Skeletal muscle cell (primary cell): ENCODE results near the gene ABCF3.
A peak's percentile ranks its signal among the peaks of the same experiment; 100 is the strongest.

ENCODE experiments used
- DNase-seq: peaks from one replicate; pipeline ENCODE4 v3.0.0-alpha.2; 2010; ENCODE audit warnings: low read depth
- H3K4me3 ChIP-seq: 2 replicates; pipeline ENCODE4 v1.5.1; 2011; ENCODE audit warnings: low read depth, mild to moderate bottlenecking, control low read depth, low read length, moderate library complexity

Gene ABCF3

DNA sequence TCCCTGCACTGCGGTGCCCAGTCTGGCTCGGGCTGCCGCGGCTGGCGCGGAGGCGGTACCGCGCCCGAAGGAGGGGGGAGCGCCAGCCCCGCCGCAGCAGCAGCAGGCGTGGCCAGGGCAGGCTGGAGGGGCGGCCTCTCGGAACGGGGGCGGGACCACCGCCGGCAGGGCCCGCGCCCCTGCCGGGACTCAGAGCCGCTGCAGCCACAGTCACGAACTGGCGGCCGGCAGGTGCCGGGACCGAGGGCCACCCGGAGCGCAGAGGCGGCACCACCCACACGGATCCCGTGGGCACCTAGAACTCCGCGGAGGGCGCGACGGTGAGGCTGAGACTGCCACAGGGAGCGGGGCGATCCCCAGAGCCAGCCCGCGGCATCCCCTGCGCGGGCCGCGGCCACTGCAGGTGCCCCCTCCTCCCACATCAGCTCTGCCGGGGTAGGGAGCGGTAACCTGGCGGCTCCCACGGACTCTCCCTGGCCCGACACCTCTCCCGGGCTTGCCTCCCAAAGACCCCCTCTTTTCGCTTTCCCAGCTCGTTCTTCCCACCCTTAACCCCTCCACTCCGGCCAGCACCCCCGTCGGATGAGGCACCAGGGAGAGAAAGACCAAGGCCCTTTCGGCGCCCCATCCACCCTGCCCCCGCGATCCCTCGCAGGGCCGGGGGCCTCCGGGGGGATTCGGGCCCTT lies 43.5 kb downstream of the ABCF3 start, which contains the start of gene VWA5B2:
Gene VWA5B2 (plus strand): TSS at position 192 of the 687 bp plus-strand sequence. CDS start 944 bp downstream, outside the sequence.
- peak within 1 kb of the TSS; percentile 40 for H3K4me3 ChIP-seq
- DNase-seq: no peak

DNA sequence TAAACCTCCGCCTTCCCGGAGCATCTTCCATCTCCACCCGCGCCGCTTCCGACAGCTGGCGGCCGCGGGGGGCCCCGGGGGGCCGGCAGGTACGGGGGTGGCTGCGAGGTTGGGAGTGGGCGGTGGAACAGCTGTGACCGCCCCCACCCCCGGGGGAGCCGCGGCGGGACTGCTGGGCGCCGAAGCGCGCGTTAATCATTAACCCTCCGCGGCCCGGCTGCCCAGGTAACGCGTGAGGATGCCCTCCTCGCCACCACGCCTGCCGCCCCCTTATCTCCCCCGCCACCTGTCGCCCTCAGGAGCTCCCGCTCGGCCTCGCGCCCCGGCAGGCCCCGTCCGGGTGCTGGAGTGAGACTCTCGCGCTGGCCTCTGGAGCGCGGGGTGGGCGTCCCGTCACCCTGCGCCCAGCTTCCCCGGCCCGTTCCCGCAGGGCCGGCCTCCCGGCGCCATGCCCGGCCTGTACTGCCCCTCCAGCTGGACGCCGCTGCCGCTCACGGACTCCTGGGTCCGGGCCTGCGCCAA lies 44.1 kb downstream of the ABCF3 start:
- peak overlapping the region; percentile 40 for H3K4me3 ChIP-seq
- no peak for DNase-seq

DNA sequence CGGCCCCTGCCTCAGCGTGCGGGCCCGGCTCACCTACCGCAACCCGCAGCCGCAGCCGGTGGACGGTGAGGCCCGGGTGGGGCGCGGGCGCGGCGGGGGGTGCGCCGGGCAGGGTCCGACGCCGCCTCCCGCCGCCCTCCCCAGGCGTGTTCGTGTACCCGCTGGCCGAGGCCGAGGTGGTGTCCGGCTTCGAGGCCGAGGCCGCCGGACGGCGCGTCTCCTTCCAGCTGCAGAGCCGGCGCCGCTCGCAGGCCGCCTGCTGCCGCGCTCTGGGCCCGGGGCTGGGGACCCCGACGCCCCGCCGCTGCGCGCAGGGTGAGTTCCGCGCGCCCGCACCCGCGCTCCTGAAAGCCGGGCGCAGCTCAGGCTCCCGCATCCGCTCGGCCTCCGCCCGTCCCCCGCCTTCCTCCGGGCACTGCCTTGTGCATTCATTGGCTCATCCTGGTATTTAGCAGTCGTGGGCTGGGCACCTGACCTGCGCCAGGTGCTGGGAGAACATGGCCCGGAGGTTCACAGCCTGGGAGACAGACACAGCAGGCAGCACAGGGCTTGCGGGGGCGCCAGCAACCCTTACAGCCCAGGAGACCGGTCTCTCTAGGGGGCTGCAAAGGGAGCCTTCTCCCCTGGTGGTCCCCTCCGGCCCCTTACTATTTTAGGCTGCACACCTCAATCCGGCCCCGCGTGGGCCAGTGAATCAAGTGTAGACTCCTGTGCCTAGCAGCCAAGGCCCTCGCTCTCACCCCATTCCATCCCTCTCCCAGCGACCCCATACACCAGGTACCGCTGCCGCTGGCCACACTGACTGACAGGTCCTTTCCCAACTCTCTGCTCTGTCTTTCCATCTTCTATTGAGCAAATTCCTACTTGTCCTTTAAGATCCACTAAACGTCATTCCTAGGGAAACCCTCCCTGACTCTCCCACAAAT lies 44.9 kb downstream of the ABCF3 start:
- no peak overlapping the region for H3K4me3 ChIP-seq
- no peak for DNase-seq

DNA sequence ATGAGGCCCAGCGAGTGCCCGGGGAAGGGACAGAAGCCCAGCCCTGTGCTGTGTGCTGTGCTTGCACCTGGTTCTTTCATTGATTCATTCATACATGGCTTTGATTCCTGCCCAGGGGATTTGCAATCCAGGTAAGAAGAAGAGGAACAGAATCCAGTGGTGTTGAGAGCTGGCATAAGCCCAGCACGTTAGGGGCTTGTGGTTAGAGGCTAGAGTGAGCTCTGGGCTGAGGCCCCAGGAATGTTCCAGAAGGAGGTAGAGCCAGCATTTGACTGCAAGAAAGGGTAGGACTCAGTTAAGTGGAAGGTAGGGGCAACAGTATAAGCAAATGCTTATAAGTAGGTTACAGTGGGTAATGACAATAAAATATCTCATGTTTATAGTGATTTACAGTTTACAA lies 45.7 kb downstream of the ABCF3 start:
- H3K4me3 ChIP-seq: no peak overlapping the region
- DNase-seq: no peak

DNA sequence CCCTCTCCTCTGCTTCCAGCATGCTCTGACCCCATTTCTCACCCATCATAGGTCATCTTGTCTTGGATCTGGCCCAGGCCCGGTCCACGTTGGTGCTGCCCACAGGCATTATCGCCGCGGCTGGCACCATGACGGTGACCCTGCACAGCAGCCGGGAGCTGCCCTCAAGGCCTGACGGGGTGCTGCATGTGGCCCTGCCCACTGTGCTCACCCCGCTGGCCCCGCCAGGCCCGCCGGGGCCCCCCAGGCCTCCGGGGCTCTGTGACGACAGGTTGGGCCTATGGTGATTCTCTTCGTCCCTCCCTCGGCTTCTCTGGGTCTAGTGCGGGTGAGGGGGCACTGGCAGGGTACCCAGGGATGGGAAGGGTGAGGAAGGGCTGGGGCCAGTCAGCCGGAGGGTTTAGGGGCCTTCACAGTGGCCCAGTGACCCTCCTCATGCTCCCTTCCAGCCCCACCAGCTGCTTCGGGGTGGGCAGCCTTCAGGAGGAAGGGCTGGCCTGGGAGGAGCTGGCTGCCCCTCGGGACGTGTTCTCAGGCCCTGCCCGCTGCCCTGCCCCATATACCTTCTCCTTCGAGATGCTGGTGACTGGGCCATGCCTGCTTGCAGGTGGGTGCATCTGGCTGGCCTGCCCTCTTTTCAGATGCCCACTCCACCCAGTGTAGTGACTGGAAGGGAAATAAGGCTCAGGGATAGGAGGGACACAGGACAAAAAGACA lies 47.3 kb downstream of the ABCF3 start:
- DNase-seq: no peak
- H3K4me3 ChIP-seq: no peak overlapping the region

DNA sequence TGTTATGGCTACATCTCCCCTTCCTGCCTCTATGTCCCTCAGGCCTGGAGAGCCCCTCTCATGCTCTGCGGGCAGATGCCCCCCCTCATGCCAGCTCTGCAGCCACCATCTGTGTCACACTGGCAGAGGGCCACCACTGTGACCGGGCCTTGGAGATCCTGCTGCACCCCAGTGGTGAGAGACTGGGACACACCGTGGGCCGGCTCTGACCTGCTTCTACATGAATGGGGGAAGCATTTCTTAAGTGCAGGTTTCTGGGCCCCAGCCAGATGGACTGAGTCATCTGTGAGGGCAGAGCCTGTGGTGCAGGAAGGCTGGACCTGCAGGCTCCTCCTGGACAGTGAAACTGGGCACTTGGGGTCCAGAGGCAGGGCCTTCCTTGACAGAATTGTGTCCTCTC lies 48.2 kb downstream of the ABCF3 start:
- DNase-seq: peak; percentile 39
- no peak overlapping the region for H3K4me3 ChIP-seq

DNA sequence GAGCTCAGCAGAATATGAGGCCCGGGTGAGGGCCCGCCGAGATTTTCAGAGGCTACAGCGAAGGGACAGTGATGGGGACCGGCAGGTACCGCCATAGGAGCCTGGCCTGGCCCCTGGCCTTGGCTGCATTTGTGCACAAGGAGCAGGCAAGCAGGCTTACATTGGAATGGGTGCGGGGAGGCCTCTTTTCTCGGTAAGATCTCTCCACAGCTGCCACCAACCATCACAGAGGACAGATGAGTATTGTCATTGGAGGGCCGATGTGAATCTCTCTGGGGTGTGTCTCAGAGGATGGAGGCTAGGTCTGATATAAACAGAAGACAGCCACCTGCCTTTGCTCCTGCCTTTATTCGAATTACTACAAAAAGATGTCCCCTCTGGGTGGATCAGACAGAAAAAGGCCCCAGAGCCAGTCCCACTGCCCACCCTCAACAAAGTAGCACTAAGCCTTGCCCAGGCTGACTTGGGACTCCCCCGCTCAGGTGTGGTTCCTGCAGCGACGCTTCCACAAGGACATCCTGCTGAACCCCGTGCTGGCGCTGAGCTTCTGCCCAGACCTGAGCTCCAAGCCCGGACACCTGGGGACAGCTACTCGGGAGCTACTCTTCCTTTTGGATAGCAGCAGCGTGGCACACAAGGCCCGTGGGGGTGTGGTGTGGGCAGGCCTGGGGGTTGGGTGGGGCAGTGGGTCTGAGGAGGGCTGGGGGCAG lies 48.8 kb downstream of the ABCF3 start:
- no peak overlapping the region for H3K4me3 ChIP-seq
- no peak for DNase-seq

DNA sequence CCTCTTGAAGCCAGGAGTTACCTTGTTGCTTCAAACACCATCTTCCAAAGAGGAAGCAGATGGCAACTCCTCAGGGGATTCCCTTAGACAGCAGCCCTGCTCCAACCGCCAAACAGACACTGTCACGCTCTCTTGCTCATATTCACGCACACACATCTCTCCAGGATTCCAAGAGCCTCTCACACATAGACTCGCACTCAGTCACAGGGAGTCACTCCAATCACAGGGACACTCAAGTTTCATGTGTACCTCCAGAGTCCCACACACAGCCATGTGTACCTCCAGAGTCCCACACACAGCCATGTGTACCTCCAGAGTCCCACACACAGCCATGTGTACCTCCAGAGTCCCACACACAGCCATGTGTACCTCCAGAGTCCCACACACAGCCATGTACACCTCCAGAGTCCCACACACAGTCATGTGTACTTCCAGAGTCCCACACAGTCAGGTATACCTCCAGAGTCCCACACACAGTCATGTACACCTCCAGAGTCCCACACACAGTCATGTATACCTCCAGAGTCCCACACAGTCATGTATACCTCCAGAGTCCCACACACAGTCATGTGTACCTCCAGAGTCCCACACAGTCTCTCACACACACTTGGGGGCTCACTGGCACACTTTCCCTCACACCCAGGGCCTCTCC lies 49.5 kb downstream of the ABCF3 start:
- no peak overlapping the region for H3K4me3 ChIP-seq
- DNase-seq: no peak

DNA sequence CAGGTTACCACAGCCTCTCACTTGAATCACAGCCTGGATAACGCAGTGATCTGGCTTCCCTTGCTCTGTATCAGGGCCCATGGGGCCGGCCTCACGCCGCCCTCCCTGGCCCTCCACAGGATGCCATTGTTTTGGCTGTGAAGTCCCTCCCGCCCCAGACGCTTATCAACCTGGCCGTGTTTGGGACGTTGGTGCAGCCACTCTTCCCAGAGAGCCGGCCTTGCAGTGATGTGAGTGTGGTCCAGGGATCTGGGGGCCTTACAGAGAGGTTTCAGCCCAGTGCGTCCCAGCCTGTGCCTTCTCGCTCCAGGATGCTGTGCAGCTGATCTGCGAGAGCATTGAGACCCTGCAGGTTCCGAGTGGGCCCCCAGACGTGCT lies 50.0 kb downstream of the ABCF3 start:
- no peak for DNase-seq
- no peak overlapping the region for H3K4me3 ChIP-seq

DNA sequence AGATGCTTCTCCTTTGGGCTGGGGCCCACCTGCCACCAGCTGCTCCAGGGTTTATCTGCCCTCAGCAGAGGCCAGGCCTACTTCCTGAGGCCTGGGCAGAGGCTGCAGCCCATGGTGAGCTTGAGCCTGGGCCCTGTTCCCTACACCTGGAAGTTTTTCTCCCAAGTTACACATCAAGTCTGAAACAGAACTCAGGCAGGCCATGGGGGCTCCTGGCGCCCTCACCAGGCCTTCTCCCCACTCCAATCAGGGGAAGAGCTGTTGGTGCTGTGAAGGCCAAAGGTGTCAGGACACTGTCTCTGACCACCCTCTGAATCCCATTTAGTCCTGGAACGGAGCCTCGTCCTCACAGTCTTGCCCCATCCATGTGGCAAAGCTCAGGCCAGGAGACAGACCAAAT lies 50.6 kb downstream of the ABCF3 start:
- no peak for DNase-seq
- no peak overlapping the region for H3K4me3 ChIP-seq

DNA sequence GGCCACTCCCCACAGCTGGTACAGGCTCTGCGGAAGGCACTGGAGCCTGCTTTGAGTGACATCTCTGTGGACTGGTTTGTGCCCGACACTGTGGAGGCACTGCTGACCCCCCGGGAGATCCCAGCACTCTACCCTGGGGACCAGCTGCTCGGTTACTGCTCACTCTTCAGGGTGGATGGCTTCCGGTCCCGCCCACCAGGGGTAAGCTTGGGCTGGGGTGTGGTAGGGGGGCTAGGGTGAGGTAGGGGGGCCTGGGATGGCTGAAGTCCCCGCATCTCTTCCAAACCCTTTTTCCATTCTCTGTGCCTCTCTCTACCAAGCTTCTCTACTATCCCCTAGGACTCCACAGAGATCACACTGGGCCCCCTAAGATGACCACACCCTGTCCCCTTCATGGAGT lies 51.2 kb downstream of the ABCF3 start:
- no peak overlapping the region for H3K4me3 ChIP-seq
- no peak for DNase-seq

DNA sequence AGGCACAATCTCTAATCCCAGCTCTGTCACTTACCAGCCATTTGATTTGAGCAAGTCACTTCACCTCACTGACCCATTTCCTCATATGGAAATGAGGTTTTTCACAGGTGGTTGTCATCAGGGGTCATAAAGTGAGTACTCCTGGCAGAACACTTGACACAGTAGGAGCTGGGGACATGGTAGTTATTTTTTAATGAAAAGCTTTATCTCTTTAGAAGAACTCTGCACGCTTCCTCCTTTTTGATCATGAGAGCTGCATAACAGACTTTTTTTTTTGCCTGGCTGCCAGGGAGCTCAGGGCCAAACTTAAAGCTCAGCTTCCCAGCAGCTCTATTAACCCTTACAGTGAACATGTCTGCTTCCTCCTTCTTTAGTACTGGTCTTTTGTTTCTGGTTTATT lies 51.8 kb downstream of the ABCF3 start:
- no peak overlapping the region for H3K4me3 ChIP-seq
- no peak for DNase-seq

DNA sequence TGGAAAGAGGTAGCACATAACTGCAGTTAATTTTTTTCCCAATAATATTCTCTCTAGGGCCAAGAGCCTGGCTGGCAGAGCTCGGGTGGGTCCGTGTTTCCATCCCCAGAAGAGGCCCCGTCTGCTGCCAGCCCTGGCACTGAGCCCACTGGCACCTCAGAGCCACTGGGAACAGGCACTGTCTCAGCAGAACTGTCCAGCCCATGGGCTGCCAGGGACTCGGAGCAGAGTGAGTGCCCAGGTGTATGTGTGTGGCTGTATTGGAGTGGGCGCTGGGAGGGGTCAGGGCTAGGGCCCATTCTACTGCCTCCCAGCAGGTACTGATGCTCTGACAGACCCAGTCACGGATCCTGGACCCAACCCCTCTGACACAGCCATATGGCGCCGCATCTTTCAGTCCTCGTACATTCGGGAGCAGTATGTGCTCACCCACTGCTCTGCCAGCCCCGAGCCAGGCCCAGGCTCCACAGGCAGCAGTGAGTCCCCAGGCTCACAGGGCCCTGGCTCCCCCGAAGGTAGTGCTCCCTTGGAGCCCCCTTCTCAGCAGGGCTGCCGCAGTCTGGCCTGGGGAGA lies 52.3 kb downstream of the ABCF3 start:
- H3K4me3 ChIP-seq: no peak overlapping the region
- DNase-seq: no peak

DNA sequence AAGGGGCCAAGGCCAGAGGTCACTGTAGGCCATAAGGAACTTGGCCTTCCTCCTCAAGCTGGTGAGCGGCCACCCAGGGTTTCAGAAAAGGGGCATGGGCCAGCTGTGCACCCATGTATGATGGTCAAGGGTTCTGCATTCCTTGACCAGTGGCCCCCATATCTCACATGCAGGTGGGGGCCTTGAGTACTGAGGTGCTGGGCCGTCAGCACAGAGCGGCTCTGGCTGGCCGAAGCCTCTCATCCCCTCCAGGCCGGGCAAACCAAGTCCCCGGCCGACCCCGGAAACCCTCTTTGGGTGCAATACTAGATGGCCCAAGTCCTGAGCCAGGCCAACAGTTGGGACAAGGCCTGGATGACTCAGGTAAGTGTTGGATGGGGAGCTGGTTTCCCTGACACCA lies 53.2 kb downstream of the ABCF3 start:
- no peak for DNase-seq

DNA sequence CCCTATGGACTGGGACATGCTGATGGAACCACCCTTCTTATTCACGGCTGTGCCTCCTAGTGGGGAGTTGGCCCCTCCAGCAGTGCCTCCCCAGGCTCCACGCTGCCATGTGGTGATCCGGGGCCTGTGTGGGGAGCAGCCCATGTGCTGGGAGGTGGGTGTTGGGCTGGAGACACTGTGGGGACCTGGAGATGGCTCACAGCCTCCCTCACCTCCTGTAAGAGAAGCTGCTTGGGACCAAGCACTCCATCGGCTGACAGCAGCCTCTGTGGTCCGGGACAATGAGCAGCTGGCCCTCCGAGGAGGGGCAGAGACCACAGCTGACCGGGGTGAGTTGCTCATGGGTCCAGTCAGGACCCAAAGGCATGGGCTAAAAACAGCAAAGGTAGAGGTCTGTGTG lies 53.7 kb downstream of the ABCF3 start:
- no peak for DNase-seq
- no peak overlapping the region for H3K4me3 ChIP-seq

More for the DNA sequence above, 53.2 kb downstream of the ABCF3 start:
- H3K4me3 ChIP-seq: no peak overlapping the region

DNA sequence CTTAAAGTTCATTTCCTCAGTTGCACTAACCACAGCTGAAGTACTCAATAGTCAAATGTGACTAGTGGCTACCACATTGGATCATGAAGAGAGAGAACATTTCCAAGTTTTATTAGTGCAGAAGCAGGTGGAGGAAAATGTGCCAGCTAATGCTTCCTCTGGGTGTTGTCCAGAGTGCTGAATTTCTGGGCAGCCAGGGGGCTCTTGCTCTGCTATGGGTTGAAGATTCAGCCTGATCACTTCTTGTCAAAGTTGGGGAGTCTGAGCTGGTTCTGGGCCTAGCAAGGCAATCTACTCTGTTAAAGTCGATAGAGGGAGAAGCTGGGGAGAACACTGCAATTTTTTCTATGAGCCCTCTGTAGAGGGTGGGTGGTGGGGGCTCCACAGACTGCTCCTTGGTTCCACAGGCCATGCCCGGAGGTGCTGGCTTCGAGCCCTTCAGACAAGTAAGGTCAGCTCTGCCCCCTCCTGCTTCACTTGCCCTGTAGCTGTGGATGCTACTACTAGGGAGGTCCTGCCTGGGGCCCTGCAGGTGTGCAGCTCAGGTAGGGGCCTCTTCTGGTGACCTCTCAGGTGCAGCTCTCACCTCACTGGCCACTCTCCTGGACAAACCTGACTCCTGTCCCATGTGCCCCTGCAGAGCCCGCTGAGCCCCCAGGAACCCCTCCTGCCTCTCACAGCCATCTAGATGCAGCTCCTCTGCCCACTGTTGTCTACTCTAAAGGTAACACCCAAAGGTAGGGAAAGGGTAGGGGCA lies 54.6 kb downstream of the ABCF3 start:
- no peak for DNase-seq
- H3K4me3 ChIP-seq: no peak overlapping the region

DNA sequence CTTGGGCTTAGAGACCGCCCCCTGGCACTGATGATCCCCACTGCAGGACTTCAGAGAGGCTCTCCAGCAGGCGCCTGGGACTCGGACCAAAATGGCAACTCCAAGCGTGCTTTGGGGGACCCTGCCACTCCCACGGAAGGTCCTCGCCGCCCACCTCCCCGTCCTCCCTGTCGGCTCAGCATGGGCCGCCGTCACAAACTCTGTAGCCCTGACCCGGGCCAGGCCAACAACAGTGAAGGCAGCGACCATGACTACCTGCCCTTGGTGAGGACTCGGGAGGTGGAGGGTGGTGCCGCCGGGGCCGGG lies 55.1 kb downstream of the ABCF3 start:
- H3K4me3 ChIP-seq: no peak overlapping the region

More for the DNA sequence above, 55.1 kb downstream of the ABCF3 start:
- DNase-seq: no peak
